Common myeloid progenitor, CD34-positive (primary cell): ENCODE measurements around the gene CTXND1.

Experiments used
- CTCF ChIA-PET: fragments of 350-600 bp; sonication (Branson Sonifier 250); formaldehyde crosslinking; loops from one replicate; lab custom pipeline; 2021; ENCODE audit warnings: antibody characterized with exemption; lab: Charles Lee
- POLR2A ChIA-PET: fragments of 350-600 bp; sonication (Branson Sonifier 250); formaldehyde crosslinking; loops from one replicate; lab custom pipeline; 2021; ENCODE audit warnings: antibody characterized with exemption; lab: Charles Lee
- DNase-seq, 3 donors: peaks; one replicate each; pipeline versions ENCODE4 v3.0.0 to v3.0.0-alpha.2; 2013
- H3K27ac ChIP-seq, 2 experiments: 1 replicate in 1 of 2; 2 replicates in 1 of 2; pipeline ENCODE4 v1.7.0; 2013; ENCODE audit warnings: inconsistent platforms in 2 of 2, low read length in 2 of 2, mild to moderate bottlenecking in 2 of 2, low read depth in 1 of 2, moderate library complexity in 1 of 2; ENCODE audit not compliant: severe bottlenecking in 2 of 2, insufficient read depth in 1 of 2, poor library complexity in 1 of 2
- H3K27me3 ChIP-seq, 5 experiments: replicated peaks in 2 of 5; 1 replicate in 3 of 5; 2 replicates in 2 of 5; pipeline versions ENCODE4 v1.6.1 to v1.7.0; 2013; ENCODE audit warnings: low read length in 4 of 5, mild to moderate bottlenecking in 2 of 5, moderate library complexity in 2 of 5, inconsistent platforms in 1 of 5; ENCODE audit not compliant: insufficient read depth in 5 of 5, control insufficient read depth in 4 of 5
- H3K36me3 ChIP-seq, 4 experiments: 1 replicate in 2 of 4; 2 replicates in 2 of 4; pipeline versions ENCODE4 v1.6.1 to v1.7.0; 2013; ENCODE audit warnings: low read length in 3 of 4, control low read depth in 1 of 4, mild to moderate bottlenecking in 1 of 4; ENCODE audit not compliant: control insufficient read depth in 4 of 4, insufficient read depth in 4 of 4
- H3K4me1 ChIP-seq, 4 experiments: 1 replicate in 3 of 4; 2 replicates in 1 of 4; pipeline versions ENCODE4 v1.6.1 to v1.7.1; 2013; ENCODE audit warnings: low read length in 3 of 4, mild to moderate bottlenecking in 3 of 4, control low read depth in 1 of 4, inconsistent platforms in 1 of 4, moderate library complexity in 1 of 4; ENCODE audit not compliant: control insufficient read depth in 4 of 4, insufficient read depth in 4 of 4; ENCODE audit errors: control extremely low read depth in 1 of 4
- H3K4me3 ChIP-seq, 7 experiments: 1 replicate in 4 of 7; 2 replicates in 3 of 7; pipeline versions ENCODE4 v1.5.1 to v1.7.0; 2013; ENCODE audit warnings: mild to moderate bottlenecking in 7 of 7, low read length in 6 of 7, moderate library complexity in 6 of 7, inconsistent platforms in 2 of 7, low read depth in 2 of 7, control low read depth in 1 of 7; ENCODE audit not compliant: insufficient read depth in 4 of 7, control insufficient read depth in 1 of 7; ENCODE audit errors: extremely low read depth in 1 of 7
- H3K9me3 ChIP-seq, 5 experiments: 1 replicate in 4 of 5; 2 replicates in 1 of 5; pipeline versions ENCODE4 v1.6.1 to v1.7.1; 2013; ENCODE audit warnings: low read length in 4 of 5, mild to moderate bottlenecking in 2 of 5, inconsistent platforms in 1 of 5, low read depth in 1 of 5, moderate library complexity in 1 of 5; ENCODE audit not compliant: control insufficient read depth in 4 of 5, insufficient read depth in 2 of 5; ENCODE audit errors: control extremely low read depth in 1 of 5
- WGBS: methylation state at CpG from one replicate; pipeline ENCODE4 v1.1.5; 2013; ENCODE audit not compliant: insufficient coverage; 5-methylcytosine and 5-hydroxymethylcytosine counted together

CTXND1 gene

DNA sequence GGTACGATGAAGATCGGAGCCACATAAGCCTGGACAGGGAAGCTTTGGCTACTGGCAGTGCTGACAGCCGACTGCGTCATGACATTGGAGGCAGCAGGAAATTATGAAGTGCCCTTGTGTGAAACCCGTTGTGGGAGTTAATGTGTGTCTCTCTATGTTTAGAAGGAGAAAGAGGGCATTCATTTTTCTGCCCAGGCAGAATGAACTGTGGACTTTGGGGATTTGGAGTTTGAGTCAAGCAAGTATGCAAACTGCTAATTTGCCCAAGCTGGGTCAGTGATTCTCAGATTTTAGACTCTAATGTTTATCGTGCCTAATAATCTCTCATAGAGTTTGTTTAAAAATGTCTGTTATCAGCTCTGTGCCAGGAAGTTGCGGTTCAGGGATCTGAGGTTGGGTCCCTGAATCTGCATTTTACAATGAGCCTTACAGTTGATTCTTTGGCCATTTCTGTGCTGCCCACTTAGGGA, 5.6 kb downstream of the CTXND1 start:
- no peak overlapping the region for H3K27ac ChIP-seq
- no peaks in the 10 kb centered on the region for H3K9me3 ChIP-seq
- DNase-seq, result no peak
- no peaks in the 10 kb centered on the region for H3K36me3 ChIP-seq
- H3K27me3 ChIP-seq, result peaks cover 15 to 51% (median 25%) of the 10 kb centered on the region in 5 experiments
- WGBS, result 89% methylated on average over 7 of the region's 7 CpGs
- ChIA-PET POLR2A (no interaction called here), CTCF (no interaction called here)
- H3K4me3 ChIP-seq, result no peak overlapping the region
- peaks cover 0 to 19% (median 16%) of the 10 kb centered on the region in 4 experiments for H3K4me1 ChIP-seq

DNA sequence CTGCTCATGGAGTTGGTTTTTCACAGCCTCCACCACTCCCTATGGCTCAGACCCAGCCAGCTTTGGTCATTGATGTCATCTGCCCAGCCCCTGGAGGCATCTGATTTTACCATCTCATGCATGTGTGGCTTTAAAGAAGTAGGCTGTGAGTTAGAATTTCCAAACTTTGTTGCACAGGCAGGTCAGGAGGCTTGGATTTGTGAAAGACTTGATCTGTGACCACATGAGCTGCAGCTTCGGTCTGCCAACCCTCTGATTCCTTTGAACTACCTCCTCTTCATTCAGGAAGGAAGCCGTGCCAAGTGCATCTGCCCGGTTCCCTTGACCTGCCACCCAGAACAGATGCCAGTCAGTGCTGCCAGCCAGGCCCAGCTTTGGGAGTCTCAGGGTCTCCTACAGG, 9.2 kb downstream of the CTXND1 start:
- ChIA-PET POLR2A (no interaction called here), CTCF (interaction anchor here (0.7 kb wide), 1 partner anchor 17 kb away, joined by 3 read pairs; no protein-coding TSS in a partner anchor)
- Histone ChIP-seq H3K36me3 (no peaks in the 10 kb centered on the region), H3K4me1 (peaks cover 0 to 26% (median 20%) of the 10 kb centered on the region in 4 experiments), H3K4me3 (no peak overlapping the region), H3K27me3 (peaks cover 0 to 16% (median 6%) of the 10 kb centered on the region in 5 experiments), H3K27ac (no peak overlapping the region), H3K9me3 (no peaks in the 10 kb centered on the region)
- 17% methylated on average over 2 of the region's 3 CpGs for WGBS
- DNase-seq, result no peak

DNA sequence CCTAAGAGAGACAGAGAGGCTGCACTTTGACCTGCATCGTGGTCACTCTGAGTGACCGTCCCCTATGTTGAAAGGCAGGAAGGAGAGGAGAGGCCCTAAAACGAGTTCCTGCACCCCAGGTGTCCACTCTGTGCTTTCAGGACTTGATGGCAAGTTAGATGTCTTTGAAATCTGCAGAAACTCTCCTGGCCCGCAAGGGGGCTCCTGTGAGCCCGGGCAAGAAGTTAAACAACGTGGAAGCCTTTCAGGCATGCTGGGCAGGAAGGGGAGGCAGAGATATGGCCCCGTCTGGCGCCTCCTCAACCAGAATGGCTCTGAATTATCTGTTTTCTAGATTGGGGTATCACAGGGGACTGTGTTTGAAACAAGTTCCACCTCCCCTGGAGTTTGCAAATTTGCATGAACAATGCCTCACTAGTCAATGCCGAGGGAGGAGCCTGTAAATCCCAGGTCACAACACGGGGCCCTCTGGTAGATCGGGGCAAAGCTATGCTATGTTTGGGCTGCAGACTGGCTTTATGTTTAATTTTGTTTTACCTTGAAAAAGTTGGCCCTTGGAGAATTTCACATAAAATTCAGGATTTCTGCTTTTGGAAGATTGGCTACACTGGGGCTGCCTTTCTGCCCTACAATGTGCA, 9.8 kb downstream of the CTXND1 start:
- WGBS, result 94% methylated on average over 6 of the region's 11 CpGs
- Histone ChIP-seq H3K4me3 (no peak overlapping the region), H3K27me3 (peaks cover 0 to 15% (median 3%) of the 10 kb centered on the region in 5 experiments), H3K4me1 (peaks cover 0 to 26% (median 20%) of the 10 kb centered on the region in 4 experiments), H3K27ac (no peak overlapping the region), H3K9me3 (no peaks in the 10 kb centered on the region), H3K36me3 (no peaks in the 10 kb centered on the region)
- ChIA-PET CTCF (interaction anchor here (0.7 kb wide), 1 partner anchor 17 kb away, joined by 3 read pairs; no protein-coding TSS in a partner anchor), POLR2A (no interaction called here)
- peak; percentile 36 to 56 (median 55) for DNase-seq

DNA sequence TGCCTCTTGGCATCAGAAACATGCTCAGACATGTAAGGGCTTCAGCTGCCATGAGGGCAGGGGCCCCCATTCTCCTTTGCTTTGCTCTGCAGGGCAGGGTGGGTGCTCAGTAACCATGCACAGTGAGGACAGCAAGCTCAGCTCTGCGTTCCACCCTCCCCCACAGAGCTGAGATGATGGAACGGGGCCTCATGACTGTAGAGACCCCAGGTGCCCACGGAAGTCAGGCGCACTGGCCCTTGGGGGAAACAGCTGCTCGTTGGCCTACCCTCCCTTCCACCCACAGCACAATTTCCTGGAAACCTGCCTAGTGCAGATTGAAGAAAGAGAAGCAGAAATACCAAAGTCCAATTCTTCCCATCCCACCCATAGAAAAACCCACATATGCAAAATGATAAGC, 10.5 kb downstream of the CTXND1 start:
- peak in 2 of 3 donors; percentile 70 to 83 for DNase-seq
- Histone ChIP-seq H3K9me3 (no peaks in the 10 kb centered on the region), H3K4me1 (peaks cover 0 to 26% (median 20%) of the 10 kb centered on the region in 4 experiments), H3K27me3 (peaks cover 0 to 9% (median 3%) of the 10 kb centered on the region in 5 experiments), H3K36me3 (no peaks in the 10 kb centered on the region), H3K27ac (no peak overlapping the region), H3K4me3 (peak overlapping the region in 1 of 7 experiments; percentile 21)
- POLR2A ChIA-PET, result no interaction called here
- WGBS, result 0% methylated on average over 1 of the region's 5 CpGs
- CTCF ChIA-PET, result interaction anchor here (1.2 kb wide), 1 partner anchor 11 kb away, joined by 3 read pairs; no protein-coding TSS in a partner anchor

DNA sequence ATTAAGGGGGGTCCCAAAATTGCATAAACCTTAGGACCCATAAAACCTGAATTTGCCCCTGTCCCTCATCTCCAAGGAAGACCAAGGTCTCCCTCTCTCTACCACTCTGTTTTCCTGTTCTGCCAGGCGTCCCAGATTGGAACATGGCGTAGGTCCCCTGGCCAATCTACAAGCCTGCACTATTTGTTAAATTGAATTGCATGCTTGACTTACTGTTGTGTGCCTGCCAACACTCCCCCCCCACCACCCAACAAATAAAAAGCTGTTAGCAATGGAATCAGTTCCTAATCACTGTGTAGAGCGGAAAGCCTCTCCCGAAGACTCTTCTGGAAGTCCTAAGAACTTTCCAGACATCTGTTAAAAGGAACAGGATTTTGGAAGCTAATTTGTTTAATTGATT, 11.7 kb downstream of the CTXND1 start:
- DNase-seq, result no peak
- no peak overlapping the region for H3K4me3 ChIP-seq
- H3K9me3 ChIP-seq, result no peaks in the 10 kb centered on the region
- H3K4me1 ChIP-seq, result peaks cover 0 to 26% (median 20%) of the 10 kb centered on the region in 4 experiments
- ChIA-PET CTCF (interaction anchor here (1.2 kb wide), 2 partner anchors 9 to 69 kb away, joined by 3 read pairs; no protein-coding TSS in a partner anchor), POLR2A (no interaction called here)
- H3K36me3 ChIP-seq, result no peaks in the 10 kb centered on the region
- H3K27me3 ChIP-seq, result peaks cover 0 to 2% (median 0%) of the 10 kb centered on the region in 5 experiments
- 100% methylated on average over 4 of the region's 4 CpGs for WGBS
- no peak overlapping the region for H3K27ac ChIP-seq

DNA sequence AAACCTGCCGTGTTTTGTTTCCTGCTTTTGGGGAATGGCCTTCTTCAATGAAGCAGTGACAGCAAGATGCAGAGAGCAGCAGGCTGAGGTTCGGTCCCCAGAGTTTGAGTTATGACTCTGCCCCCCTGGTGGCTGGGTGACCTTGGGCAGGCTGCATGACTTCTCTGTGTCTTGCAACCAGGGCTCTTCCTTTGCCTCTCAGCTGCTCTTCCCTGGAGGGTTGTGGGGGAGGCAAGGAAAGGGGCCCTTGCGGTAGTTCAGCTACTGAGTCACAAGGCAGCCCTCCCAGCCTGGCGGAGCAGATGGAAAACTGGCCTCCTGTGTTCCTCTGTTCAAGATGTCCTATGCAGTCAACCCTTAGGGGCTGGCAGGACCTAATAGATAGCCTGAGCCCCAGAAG, 17.1 kb downstream of the CTXND1 start:
- DNase-seq, result no peak
- ChIA-PET POLR2A (no interaction called here), CTCF (no interaction called here)
- 93% methylated on average over 4 of the region's 4 CpGs for WGBS
- no peaks in the 10 kb centered on the region for H3K4me1 ChIP-seq
- no peak overlapping the region for H3K4me3 ChIP-seq
- no peak overlapping the region for H3K27ac ChIP-seq
- H3K36me3 ChIP-seq, result no peaks in the 10 kb centered on the region
- H3K9me3 ChIP-seq, result no peaks in the 10 kb centered on the region
- H3K27me3 ChIP-seq, result peaks cover 0 to 17% (median 0%) of the 10 kb centered on the region in 5 experiments

DNA sequence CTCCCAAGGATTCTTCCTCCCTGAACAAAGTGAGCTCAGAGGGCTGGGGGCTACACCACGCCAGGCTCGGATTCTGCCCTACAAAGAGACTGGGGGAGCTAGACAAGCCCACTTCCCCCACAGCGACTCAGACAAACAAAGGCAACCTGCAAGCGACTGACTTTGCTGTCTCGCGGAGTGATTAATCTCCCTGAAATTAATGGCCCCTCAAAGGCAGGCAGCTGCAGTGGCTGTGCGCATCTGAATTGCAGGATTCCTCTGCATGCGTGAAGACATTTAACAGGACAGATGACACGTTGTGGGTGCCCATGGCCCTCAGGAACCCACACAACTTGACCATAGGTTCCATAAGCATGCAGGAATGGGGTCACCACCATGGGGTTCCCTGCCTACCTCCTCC, 18.4 kb downstream of the CTXND1 start:
- Histone ChIP-seq H3K27me3 (peaks cover 0 to 17% (median 0%) of the 10 kb centered on the region in 5 experiments), H3K4me3 (no peak overlapping the region), H3K36me3 (no peaks in the 10 kb centered on the region), H3K27ac (no peak overlapping the region), H3K4me1 (no peaks in the 10 kb centered on the region), H3K9me3 (no peaks in the 10 kb centered on the region)
- no peak for DNase-seq
- ChIA-PET POLR2A (no interaction called here), CTCF (no interaction called here)
- WGBS, result 71% methylated on average over 9 of the region's 9 CpGs
